GM18499 (cell line): ENCODE measurements around the gene KBTBD12.

ENCODE experiments used
- ATAC-seq: cut with Tn5 transposase; IDR thresholded peaks from one replicate; pipeline ENCODE4 v1.9.1; 2021; ENCODE audit warnings: moderate number of reproducible peaks; ENCODE audit not compliant: insufficient read depth, unreplicated experiment

The KBTBD12 gene

DNA sequence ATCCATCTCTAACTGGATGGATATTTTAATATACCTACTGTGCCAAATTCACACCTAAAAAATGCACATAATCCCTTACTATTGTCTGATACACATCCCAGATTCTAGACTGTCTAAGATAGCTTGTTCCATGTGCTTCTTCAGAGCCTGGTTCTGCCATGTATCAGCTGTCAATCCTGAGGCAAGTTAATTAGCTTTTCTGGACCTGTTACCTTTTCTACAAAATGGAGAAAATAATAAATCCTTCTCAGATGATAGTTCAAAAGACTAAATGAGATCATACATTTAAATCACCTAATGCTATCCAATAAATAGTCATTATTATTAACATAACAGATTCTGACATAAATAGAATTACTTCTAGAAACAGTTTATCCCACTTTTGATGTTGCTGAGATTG, 66.1 kb downstream of the KBTBD12 start:
- ATAC-seq = no peak

DNA sequence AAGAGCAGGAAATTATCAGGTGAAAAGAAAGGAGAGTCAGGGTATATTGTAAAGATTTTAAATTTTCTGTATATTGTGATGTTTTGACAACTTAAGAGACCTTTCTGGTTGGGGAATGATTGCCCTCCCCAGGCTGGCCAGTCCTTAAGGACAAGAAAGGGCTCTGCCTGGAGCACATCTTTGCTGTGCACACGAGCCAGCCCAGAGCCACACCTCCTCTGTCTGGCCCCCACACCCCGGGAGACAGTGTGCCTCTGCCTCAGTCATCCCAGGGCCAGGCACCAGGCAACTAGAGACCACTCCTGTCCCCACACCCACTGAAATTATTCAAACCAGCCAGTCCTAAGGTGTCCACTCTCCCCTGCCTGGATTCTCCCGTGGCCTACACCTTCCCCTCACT, 67.1 kb downstream of the KBTBD12 start:
- ATAC-seq = no peak

DNA sequence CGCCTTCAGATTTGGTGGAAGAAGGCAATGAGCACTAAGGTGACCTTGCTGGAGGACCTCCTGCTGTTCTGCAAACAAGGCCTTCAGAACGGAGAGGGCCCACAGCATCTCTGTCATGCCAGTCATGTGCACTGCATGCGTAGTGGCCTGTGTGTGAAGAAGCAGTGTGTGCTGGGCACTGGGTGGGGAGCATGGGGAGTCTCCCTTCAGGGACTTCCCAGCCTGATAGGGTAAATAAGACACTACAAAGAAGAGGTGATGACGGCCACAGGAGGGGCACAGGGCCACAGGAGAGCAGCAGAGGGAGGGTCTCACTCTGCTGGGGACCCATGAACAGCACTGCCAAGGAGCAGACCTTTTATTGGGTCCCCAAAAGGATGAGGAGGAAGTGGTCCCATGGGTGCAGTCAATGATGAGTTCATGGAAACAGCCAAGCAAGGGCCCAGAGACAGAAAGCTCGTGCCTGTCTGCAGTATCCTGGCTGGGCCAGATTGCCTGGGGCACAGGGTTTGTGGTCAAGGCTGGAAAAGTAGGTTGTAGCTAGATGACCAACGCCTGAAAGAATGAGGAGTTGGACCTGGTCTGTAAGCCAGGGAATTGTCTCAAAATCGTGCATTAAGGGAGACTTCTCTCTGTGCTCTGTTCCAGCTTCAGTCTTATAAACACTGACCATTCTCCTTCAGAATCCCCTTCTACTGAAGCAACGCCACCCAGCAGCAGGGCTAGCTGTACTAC, 69.4 kb downstream of the KBTBD12 start:
- no peak for ATAC-seq

DNA sequence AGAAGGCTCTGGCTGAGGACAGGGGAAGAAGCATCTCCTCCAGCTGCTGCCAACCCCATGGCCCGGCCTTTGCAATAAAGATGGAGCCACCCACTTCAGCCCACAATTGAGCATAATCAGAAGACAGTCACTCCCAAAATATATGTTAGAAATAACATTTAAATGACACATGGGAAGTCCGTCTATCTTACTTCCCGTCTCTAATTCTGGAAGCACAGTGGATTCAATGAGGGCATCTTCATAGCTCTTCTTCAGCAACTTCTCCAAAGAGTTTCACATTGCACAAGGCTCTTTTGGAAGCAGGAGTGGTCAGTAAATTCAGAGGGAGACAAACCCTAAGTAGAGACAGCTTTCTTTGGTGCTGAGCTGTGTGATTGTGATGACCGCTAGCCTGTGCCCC, 70.2 kb downstream of the KBTBD12 start:
- no peak for ATAC-seq

- no peak for ATAC-seq
These were observed 70.7 kb downstream of the KBTBD12 start for GRCh38 chr3:127985655-127986225.

GRCh38 chr3:127986803-127987202, 71.8 kb downstream of the KBTBD12 start:
- ATAC-seq = no peak

- no peak for ATAC-seq
These were observed 72.4 kb downstream of the KBTBD12 start for GRCh38 chr3:127987309-127987995.

GRCh38 chr3:127988770-127989557, 73.9 kb downstream of the KBTBD12 start:
- no peak for ATAC-seq

- no peak for ATAC-seq
These were observed 75.0 kb downstream of the KBTBD12 start for GRCh38 chr3:127990051-127990450.

GRCh38 chr3:127990461-127990860, 75.4 kb downstream of the KBTBD12 start:
- ATAC-seq = no peak

DNA sequence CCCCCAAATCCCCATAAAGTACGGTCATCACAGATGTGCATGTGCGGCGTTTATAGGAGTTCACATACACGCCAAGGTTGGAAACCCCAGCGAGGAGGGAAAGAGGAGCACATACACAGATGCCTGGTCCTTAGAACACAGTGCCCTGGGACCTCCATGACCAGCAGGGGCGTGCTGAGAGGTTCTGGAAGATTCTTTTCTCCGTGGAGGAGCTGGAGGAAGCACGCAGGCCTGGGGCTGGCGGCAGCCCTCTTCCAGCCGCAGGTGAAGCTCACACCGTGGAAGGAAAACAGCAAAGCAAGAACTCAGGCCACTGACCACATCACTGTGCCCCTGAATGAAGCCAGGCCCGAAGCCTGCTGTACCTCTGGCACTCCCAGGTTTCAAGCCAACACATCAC, 76.2 kb downstream of the KBTBD12 start:
- ATAC-seq = no peak

- no peak for ATAC-seq
These were observed 76.6 kb downstream of the KBTBD12 start for GRCh38 chr3:127991681-127992080.

DNA sequence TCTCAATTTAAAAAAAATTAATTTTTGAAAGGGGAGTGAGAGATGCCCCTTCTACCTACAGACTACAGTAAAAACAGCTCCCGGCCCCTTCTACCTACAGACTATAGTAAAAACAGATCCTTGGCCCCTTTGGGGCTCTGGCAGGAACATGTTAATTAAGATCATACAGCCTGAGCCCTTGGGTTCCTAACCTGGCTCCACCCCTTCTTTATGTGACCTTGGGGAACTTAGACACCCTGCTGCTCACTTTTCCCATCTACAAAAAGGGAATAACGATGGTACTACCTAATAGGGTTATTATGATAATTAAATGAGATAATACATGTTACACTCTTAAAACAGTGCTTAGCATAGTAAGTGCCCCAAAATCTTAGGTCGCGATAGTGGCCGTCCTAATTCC, 77.1 kb downstream of the KBTBD12 start:
- no peak for ATAC-seq

DNA sequence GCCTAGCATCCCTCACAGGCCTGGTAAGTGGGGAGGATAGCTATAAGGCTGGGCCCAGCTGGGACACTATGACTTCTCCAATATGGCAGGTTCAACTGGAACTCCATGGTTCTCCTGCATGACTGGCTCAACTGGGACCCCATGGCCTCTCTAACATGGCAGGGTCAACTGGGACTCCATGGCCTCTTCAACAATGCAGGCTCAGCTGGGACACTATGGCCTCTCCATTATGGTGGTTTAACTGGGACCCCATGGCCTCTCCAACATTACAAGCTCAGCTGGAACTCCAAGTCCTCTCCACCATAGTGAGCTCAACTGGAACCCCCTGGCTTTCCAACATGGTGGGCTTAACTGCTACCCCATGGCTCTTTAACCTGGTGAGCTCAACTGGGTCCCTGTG, 79.0 kb downstream of the KBTBD12 start:
- no peak for ATAC-seq

GRCh38 chr3:127997016-127997415, 82.0 kb downstream of the KBTBD12 start:
- ATAC-seq = no peak

- no peak for ATAC-seq
These were observed 82.9 kb downstream of the KBTBD12 start for GRCh38 chr3:127997961-127998360.

DNA sequence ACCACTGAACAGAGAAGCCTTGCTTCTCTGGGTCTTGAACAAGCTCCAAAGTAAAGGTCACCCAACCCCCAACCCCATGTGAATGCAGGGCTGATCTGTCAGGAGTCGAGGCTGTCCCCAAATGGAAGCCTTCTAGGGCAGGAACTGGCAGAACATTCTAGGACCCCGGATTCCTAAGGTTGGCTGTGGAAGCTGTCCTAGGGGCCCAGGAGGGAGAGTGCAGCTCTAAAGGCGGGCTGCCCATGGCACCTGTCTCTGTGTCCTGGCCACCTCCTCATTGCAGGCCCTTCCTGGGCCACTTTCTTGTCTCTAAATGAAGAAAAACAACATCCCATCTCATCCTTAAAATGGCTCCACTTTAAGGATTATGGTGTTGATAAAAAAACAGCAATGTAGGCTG, 83.6 kb downstream of the KBTBD12 start:
- ATAC-seq = no peak

- no peak for ATAC-seq
These were observed 84.6 kb downstream of the KBTBD12 start for GRCh38 chr3:127999509-128000106.

- ATAC-seq = no peak
These were observed 86.5 kb downstream of the KBTBD12 start for GRCh38 chr3:128001576-128001975.

GRCh38 chr3:128004661-128005060, 89.6 kb downstream of the KBTBD12 start:
- no peak for ATAC-seq
